RKO (cell line): ENCODE measurements around the gene BSND.

Source experiments
- DNase-seq: peaks from one replicate; pipeline ENCODE4 v3.0.0-alpha.2; 2016; ENCODE audit warnings: low spot score

The BSND gene

DNA sequence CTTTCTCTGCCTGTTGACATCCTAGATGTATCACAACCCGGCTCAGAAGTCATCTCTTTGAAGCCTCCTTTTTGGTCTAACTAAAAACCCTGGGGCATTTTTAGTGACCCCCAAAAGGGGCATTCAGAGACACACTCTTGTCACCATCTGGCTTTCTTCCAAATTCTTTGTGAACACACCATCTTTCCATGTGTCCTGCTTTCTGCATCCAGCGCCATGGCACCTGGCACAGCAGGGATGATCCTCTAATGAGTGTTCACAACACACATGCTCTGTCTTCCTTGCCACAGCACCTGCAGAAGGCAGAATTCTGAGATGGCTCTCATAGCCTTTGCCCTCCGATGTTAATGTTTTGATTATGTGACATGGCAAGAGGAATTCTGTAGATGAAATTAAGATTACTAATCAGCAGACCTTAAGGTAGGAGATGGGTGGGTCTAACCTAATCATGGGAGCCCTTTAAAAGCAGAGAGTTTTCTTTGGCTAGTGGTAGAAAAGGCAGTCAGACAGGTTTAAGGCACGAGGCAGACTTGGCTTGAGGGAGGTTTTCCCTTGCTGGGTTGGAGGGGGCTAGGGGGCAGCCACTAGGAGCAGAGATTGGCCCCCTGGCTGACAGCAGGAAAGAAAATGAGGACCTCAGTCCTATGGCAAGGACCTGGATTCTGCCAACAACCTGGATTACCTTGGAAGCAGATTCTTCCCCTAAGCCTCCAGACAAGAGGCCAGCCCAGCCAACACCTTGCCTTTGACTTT is 23.2 kb upstream of the BSND start:
- DNase-seq = no peak

DNA sequence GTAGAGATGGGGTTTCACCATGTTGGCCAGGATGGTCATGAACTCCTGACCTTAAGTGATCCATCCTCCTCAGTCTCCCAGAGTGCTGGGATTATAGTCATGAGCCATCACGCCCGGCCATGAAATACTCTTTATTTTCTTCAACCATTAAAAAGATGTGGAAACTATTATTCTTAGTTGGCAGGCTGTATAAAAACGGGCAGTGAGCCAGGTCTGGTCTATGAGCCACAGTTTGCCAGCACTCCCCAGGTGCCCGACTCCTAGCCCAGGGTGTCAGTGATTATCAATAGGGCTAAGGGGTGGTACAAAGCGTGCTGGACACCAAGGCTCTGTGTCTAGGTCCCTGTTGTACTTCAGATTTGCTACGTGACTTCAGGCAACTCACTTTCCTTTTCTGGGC is 22.0 kb upstream of the BSND start:
- no peak for DNase-seq

DNA sequence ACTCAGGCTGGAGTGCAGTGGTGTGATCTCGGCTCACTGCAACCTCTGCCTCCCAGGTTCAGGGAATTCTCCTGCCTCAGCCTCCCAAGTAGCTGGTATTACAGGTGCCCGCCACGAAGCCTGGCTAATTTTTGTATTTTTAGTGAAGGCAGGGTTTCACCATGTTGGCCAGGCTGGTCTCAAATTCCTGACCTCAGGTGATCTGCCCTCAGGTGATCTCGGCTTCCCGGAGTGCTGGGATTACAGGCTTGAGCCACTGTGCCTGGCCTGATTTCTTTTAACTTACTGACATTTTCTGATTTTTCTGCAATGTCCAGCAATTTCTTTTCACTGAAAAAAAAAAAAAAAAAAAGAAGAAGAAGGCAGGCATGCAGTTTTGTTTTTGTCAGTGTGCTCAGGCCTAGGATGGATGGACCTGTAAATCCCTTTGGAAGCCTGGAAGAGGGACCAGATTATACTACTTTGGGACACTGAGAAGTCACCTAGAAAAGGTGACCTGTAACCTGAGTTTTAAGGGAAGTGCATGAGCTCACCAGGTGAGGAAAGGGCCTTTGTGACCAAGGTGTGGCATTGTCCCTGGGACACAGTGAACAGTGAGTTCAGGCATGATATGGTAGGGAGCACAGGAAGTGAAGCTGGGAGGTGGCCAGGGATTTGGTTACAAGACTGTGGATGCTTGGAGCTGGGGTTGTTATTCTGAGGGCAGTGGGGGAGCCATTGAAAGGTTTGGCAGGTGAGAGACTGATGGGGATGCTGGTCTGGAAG is 21.0 kb upstream of the BSND start:
- no peak for DNase-seq

GRCh38 chr1:54978528-54979326 is 20.0 kb upstream of the BSND start:
- no peak for DNase-seq

- no peak for DNase-seq
These were observed 19.3 kb upstream of the BSND start for GRCh38 chr1:54979327-54979891.

GRCh38 chr1:54980046-54980527 is 18.6 kb upstream of the BSND start:
- DNase-seq = no peak

- DNase-seq = no peak
These were observed 18.0 kb upstream of the BSND start, which contains the start of gene TMEM61 for GRCh38 chr1:54980528-54981241. Gene TMEM61 (plus strand): TSS chr1:54980628. CDS start chr1:54981066, 438 bp downstream.

GRCh38 chr1:54981466-54981865 is 17.3 kb upstream of the BSND start:
- DNase-seq = no peak

DNA sequence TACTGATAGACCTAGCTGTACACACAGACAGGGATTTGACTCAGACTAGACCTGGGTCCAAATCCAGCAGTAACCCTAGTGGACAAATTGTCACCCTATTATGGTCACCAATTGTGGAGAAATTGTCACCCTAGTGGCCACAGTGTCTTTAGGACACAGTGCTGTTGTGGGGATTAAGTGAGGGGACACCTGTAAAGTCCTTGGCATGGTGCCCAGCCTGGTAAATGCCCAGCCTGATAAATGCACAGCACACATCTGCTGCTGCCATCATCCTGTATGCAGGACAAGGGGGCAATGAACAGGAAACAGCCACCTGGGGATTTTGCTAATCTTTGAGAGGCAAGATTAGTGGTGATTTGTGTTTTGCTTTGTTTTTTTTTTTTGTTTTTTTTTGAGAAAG is 16.0 kb upstream of the BSND start:
- no peak for DNase-seq

DNA sequence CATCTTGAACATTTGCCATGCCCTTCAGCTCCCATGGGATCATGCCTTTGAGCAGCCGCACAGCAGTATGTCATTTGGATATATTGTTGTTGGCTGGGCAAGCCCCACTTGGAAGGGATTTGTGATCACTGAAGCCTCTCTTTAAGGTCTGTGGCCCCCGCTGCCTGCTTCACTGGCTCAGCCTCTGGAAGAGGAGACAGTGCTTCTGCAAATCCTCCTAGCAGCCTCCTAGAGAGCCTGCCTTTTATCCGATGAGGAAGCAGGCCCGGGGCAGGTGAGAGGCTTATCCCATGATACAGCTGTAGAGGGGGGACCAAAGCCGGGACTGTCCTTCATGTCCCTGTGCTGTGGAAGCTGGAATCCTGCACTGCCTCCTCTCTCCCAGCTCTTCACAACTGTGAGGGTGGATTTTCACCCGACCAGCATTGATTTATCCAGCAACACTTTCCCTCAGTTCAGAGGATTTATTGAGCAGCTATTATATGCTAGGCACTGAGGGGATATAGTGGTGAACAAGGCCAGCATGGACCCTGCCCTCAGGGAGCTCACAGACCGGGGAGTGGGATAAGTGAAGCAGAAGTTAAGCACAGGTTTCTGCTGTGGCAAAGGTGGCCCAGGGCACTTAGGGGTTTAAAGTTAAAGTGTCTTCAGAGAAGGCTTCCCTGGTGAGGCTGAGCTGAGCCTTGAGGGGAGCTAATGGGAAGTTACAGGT is 14.4 kb upstream of the BSND start:
- DNase-seq = no peak

DNA sequence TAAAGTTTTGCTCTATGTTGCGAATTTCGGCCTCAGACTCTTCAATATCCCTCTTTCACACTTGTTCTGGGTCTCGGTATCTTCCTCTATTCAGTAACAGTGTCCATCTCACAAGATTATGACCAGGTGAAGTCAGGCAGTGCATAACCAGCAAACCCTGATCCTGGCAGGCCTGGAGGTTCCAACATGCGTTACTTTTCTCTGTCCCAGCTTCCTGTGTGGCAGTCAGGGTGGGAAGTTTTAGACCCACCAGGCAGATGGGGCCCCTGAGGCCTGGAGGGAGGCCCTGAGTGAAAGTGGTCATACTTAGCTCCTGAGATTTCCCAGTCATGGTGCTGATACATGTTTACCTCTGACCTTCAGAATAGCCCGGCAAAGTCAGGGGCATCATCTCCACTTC is 13.2 kb upstream of the BSND start:
- no peak for DNase-seq

DNA sequence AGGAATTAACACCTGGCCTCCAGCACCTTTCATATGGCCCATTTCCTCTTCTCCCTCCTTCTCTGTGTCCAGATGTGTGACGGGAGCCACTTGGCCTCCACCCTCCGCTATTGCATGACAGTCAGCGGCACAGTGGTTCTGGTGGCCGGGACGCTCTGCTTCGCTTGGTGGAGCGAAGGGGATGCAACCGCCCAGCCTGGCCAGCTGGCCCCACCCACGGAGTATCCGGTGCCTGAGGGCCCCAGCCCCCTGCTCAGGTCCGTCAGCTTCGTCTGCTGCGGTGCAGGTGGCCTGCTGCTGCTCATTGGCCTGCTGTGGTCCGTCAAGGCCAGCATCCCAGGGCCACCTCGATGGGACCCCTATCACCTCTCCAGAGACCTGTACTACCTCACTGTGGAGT is 12.7 kb upstream of the BSND start:
- DNase-seq = no peak

DNA sequence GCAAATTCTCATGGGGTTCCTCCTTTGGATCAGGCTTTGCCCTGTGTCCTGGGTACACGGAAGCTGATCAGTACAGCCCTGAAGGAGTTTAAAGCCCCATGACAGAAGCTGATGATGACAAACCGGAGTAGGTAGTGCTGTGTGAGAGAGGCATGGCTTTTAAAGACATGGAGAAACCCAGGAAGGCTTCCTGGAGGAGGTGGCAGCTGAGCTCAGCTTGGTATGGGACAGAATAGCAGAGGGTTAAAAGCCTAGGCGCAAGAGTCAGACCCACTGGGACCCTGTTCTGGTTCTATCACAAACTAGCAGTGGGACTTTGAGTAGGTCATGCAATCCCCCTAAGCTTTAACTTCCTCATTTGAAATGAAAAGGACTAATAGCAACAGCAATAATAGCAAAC is 12.2 kb upstream of the BSND start:
- no peak for DNase-seq

- DNase-seq = no peak
These were observed 11.3 kb upstream of the BSND start for GRCh38 chr1:54987427-54987826.

DNA sequence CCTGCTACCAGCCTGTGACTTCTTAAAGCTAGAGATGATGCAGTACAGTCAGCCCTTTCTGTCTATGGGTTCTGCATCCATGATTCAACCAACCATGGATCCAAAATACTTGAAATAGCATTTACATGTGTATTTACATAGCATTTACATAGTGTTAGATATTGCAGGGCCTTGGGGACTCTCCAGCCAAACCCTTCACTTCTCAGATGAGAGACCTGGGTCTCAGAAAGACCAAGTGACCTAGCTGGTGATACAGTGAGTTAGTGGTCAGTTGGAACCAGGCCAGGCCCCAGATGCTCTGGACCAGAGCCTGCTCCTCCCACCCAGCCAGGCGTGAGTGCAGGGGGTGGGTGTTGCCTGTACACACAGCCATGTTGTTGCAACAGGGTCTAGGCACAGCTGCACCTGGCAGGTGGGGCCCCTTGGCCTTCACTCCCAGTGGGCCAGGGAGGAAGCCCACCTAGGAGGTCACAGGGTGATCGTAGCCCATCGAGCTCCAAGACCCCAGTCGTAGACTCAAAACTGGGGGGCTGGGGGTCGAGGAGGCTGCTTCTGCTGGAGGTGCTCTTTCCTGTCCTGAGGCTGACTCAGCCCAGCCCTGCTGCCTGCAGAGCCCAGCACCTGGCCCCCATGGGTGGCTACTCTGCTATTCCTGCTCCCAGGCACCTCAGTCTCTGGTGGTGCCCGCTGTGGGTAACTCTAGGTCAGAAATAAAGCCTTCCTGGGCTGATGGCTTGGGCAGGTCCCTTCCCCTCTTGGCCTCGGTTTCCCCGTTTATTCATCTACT is 10.6 kb upstream of the BSND start:
- DNase-seq = no peak

DNA sequence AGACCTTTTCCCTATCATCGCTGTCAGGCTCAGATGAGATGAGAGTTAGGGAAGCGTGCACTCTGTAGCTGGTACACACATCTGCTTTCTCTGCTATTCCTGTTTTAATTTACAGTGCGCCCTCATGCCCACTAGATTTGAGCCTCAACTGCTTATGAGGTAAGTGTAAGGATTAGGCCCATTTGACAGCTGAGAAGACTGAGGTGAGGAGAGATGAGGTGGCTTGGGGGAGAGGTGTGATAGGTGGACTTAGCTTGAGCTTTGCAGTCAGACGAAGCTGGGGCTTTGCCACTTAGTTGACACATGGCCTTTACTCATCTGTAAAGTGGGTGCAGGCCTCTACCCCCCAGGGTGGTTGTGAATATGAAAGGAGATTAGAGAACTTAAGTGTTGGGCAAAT is 9.8 kb upstream of the BSND start:
- no peak for DNase-seq

DNA sequence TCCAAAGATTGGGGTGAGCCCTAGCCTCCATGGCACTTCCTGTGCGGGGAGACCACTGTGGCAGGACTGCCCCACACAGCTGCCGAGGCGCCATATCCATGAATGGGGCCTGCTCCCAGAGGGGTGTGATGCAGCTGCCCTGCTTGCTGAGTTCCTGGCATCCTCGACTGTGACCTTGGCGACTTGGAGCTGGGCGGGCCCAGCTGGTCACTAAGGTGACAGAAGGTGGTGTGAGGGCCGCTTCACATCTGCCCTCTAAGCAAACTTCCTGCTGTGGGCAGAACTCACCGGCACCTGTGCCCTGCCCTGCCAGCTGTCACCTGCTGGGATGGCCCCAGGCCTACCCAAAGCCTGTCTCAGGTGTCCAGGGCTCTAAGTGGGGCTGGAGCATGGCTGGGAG is 9.3 kb upstream of the BSND start:
- DNase-seq = no peak

DNA sequence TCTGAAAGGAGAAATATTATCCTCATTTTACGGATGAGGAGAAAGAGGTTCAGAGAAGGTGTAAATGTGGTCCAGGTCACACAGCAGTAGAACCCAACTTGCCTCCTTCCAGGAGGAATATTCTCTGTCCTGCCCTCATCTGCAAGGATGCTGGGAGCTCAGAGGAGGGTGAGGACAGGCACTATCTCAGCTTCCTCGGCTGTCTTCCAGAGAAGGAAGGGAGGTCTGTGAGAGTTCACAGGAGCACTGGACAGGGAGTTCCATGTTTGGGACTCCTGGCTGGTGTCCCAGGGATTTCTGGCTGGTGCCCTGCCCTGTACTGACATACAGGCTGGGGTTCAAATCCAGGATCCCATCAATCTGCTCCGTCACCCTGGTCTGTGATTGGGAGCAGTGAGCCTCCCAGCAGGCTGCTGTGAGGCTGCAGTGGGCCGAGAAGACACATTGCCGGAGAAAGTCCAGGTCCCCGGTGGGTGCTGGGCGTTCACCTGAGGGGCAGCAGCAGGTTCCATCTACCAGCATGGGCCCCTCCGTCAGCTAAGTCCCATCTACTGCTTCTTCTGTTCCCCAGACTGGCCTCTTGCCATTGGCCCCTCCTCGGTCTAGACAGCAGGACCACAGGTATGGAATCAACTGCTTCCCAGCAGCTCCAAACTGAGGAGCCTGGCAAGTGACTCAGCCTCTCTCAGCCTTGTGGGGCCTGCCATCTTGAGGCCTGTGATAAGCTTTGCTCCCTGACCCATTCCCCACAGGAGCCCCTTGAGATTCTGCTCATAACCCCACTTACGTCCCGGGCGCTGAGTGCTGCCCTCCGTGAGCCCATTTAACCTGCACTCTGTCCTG is 8.5 kb upstream of the BSND start:
- DNase-seq = no peak

DNA sequence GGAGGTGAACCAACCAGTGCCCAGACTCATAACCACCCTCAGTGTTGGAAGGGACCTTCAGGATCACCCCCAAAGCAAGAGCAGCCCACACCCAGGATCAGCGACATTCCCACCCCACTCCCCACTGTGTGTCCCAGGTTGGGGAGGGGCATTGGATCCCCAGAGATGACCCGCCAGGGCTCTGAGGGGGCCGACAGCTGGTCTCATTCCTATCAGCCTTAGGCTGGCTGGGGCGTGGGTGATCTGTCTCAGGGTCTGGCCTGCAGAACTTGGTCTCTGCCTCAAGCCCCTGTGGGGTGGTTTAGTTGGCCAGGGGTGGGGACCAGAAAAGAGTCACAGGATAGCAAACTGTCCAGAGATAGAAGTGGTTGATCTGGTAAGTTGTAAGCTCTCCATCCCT is 7.8 kb upstream of the BSND start:
- no peak for DNase-seq
